ENCODE measurements around the gene KCNJ12.
"Not testable (repeated sequence)": the region's sequence is repeated elsewhere in the genome, so short reads cannot be mapped to it uniquely, and the experiment has no call there.

Gene KCNJ12

GRCh38 chr17:21397341-21398190, 21.4 kb downstream of the KCNJ12 start:
- WGBS: 66% methylated on average over 28 of the region's 28 CpGs
- H3K14ac ChIP-seq (ENCODE audit: low read length in 2 of 2): no peak overlapping the region
- peak; percentile 48 for DNase-seq
- H3K9me3 ChIP-seq (ENCODE audit: control insufficient read depth, low read length): no peaks in the 10 kb centered on the region
- H2AK5ac ChIP-seq (ENCODE audit: low read length, severe bottlenecking): peak overlapping the region; percentile 77
- peaks cover 55% of the 10 kb centered on the region for H3K4me1 ChIP-seq (ENCODE audit: control insufficient read depth, insufficient read depth, low read depth, low read length)
- H3K36me3 ChIP-seq (ENCODE audit: control insufficient read depth in 1 of 2, insufficient read depth in 2 of 2, low read depth in 1 of 2, low read length in 2 of 2): no peaks in the 10 kb centered on the region
- peak overlapping the region; percentile 18 for H3K27ac ChIP-seq (ENCODE audit: low read length, poor library complexity, severe bottlenecking)
- peak overlapping the region; percentile 27 for H3K4me2 ChIP-seq (ENCODE audit: low read length, poor library complexity, severe bottlenecking)
- no peak overlapping the region for H3K23ac ChIP-seq (ENCODE audit: low read length in 2 of 2)
- no peaks in the 10 kb centered on the region for H3K79me1 ChIP-seq (replicated peaks; ENCODE audit: low read length, poor library complexity, severe bottlenecking)
- no peak overlapping the region for H4K8ac ChIP-seq (ENCODE audit: low read length)
- no peaks in the 10 kb centered on the region for H3K27me3 ChIP-seq (ENCODE audit: control insufficient read depth in 1 of 2, insufficient read depth in 1 of 2, low read length in 2 of 2)
- H2BK12ac ChIP-seq (ENCODE audit: low read length in 2 of 2): no peak overlapping the region
- H2BK120ac ChIP-seq (ENCODE audit: low read depth, low read length): no peak overlapping the region
- peak overlapping the region in 1 of 2 experiments; percentile 42 for H3K4me3 ChIP-seq (ENCODE audit: insufficient read depth in 1 of 2, low read depth in 1 of 2, low read length in 2 of 2)
- peak overlapping the region; percentile 31 for H4K91ac ChIP-seq (ENCODE audit: low read length)
- H2BK5ac ChIP-seq (ENCODE audit: low read depth, low read length, poor library complexity, severe bottlenecking): no peak overlapping the region
- peak overlapping the region in 1 of 2 experiments; percentile 46 for H3K4ac ChIP-seq (ENCODE audit: low read depth in 1 of 2, low read length in 2 of 2)
- H3K18ac ChIP-seq (ENCODE audit: low read depth in 1 of 2, low read length in 2 of 2): no peak overlapping the region
- peak overlapping the region; percentile 24 for H2AFZ ChIP-seq (ENCODE audit: low read depth, low read length)
- no peak overlapping the region for H2BK15ac ChIP-seq (ENCODE audit: low read depth, poor library complexity, severe bottlenecking)
- peak overlapping the region; percentile 76 for H3K9ac ChIP-seq (ENCODE audit: low read length)

- no peak overlapping the region for H3K9ac ChIP-seq (ENCODE audit: low read length)
Measured at GRCh38 chr17:21399474-21400186, 23.5 kb downstream of the KCNJ12 start.

GRCh38 chr17:21400187-21400569, 24.0 kb downstream of the KCNJ12 start:
- H4K91ac ChIP-seq (ENCODE audit: low read length): not testable (repeated sequence)

More at GRCh38 chr17:21399474-21400186, 23.5 kb downstream of the KCNJ12 start:
- Histone ChIP-seq H2BK15ac (ENCODE audit: low read depth, poor library complexity, severe bottlenecking) (peak overlapping the region; percentile 4), H2BK120ac (ENCODE audit: low read depth, low read length) (no peak overlapping the region), H3K36me3 (ENCODE audit: control insufficient read depth in 1 of 2, insufficient read depth in 2 of 2, low read depth in 1 of 2, low read length in 2 of 2) (no peaks in the 10 kb centered on the region), H3K79me1 (replicated peaks; ENCODE audit: low read length, poor library complexity, severe bottlenecking) (no peaks in the 10 kb centered on the region), H3K4me3 (ENCODE audit: insufficient read depth in 1 of 2, low read depth in 1 of 2, low read length in 2 of 2) (no peak overlapping the region), H3K27ac (ENCODE audit: low read length, poor library complexity, severe bottlenecking) (no peak overlapping the region), H2BK5ac (ENCODE audit: low read depth, low read length, poor library complexity, severe bottlenecking) (no peak overlapping the region), H3K9me3 (ENCODE audit: control insufficient read depth, low read length) (no peaks in the 10 kb centered on the region), H4K8ac (ENCODE audit: low read length) (no peak overlapping the region), H3K14ac (ENCODE audit: low read length in 2 of 2) (no peak overlapping the region), H2AK5ac (ENCODE audit: low read length, severe bottlenecking) (no peak overlapping the region), H3K4me1 (ENCODE audit: control insufficient read depth, insufficient read depth, low read depth, low read length) (peaks cover 49% of the 10 kb centered on the region), H2AFZ (ENCODE audit: low read depth, low read length) (no peak overlapping the region), H3K23ac (ENCODE audit: low read length in 2 of 2) (peak overlapping the region in 1 of 2 experiments; percentile 9), H3K27me3 (ENCODE audit: control insufficient read depth in 1 of 2, insufficient read depth in 1 of 2, low read length in 2 of 2) (no peaks in the 10 kb centered on the region), H4K91ac (ENCODE audit: low read length) (no peak overlapping the region), H3K4ac (ENCODE audit: low read depth in 1 of 2, low read length in 2 of 2) (no peak overlapping the region), H3K4me2 (ENCODE audit: low read length, poor library complexity, severe bottlenecking) (no peak overlapping the region), H3K18ac (ENCODE audit: low read depth in 1 of 2, low read length in 2 of 2) (no peak overlapping the region), H2BK12ac (ENCODE audit: low read length in 2 of 2) (no peak overlapping the region)
- 87% methylated on average over 13 of the region's 13 CpGs for WGBS
- no peak for DNase-seq

More at GRCh38 chr17:21400187-21400569, 24.0 kb downstream of the KCNJ12 start:
- H2BK12ac ChIP-seq (ENCODE audit: low read length in 2 of 2); H3K9me3 ChIP-seq (ENCODE audit: control insufficient read depth, low read length); H3K4ac ChIP-seq (ENCODE audit: low read depth in 1 of 2, low read length in 2 of 2); H3K79me1 ChIP-seq (replicated peaks; ENCODE audit: low read length, poor library complexity, severe bottlenecking); H3K27ac ChIP-seq (ENCODE audit: low read length, poor library complexity, severe bottlenecking); H3K23ac ChIP-seq (ENCODE audit: low read length in 2 of 2); H3K4me2 ChIP-seq (ENCODE audit: low read length, poor library complexity, severe bottlenecking); H2AFZ ChIP-seq (ENCODE audit: low read depth, low read length); H3K36me3 ChIP-seq (ENCODE audit: control insufficient read depth in 1 of 2, insufficient read depth in 2 of 2, low read depth in 1 of 2, low read length in 2 of 2); H2BK120ac ChIP-seq (ENCODE audit: low read depth, low read length); H3K4me3 ChIP-seq (ENCODE audit: insufficient read depth in 1 of 2, low read depth in 1 of 2, low read length in 2 of 2); H3K18ac ChIP-seq (ENCODE audit: low read depth in 1 of 2, low read length in 2 of 2); H2AK5ac ChIP-seq (ENCODE audit: low read length, severe bottlenecking); H2BK5ac ChIP-seq (ENCODE audit: low read depth, low read length, poor library complexity, severe bottlenecking); H3K14ac ChIP-seq (ENCODE audit: low read length in 2 of 2); H3K27me3 ChIP-seq (ENCODE audit: control insufficient read depth in 1 of 2, insufficient read depth in 1 of 2, low read length in 2 of 2); DNase-seq; H3K9ac ChIP-seq (ENCODE audit: low read length); H4K8ac ChIP-seq (ENCODE audit: low read length): not testable (repeated sequence)
- H3K4me1 ChIP-seq (ENCODE audit: control insufficient read depth, insufficient read depth, low read depth, low read length): peaks cover 49% of the 10 kb centered on the region
- peak overlapping the region; percentile 4 for H2BK15ac ChIP-seq (ENCODE audit: low read depth, poor library complexity, severe bottlenecking)
- WGBS: 67% methylated on average over 9 of the region's 9 CpGs

Measured in mesenchymal stem cell (in vitro differentiated cells and primary cell).